ENCODE results near the gene NUDT4.
A peak's percentile ranks its signal among the peaks of the same experiment; 100 is the strongest.

Gene NUDT4

GRCh38 chr12:93443576-93443975 lies 65.9 kb downstream of the NUDT4 start:
- no peak for DNase-seq (ENCODE audit: low read depth in 1 of 2, low spot score in 1 of 2)
- TF ChIP-seq CTCF (IDR thresholded peaks at IDR 0.05; ENCODE audit: insufficient read depth, low read length) (no peak), GABPA (IDR thresholded peaks at IDR 0.05; ENCODE audit: low read depth) (no peak), REST (IDR thresholded peaks at IDR 0.05; ENCODE audit: insufficient replicate concordance, low read depth) (no peak), SPI1 (IDR thresholded peaks at IDR 0.05; ENCODE audit: borderline replicate concordance, low read depth) (no peak), POLR2AphosphoS5 (IDR thresholded peaks at IDR 0.05; ENCODE audit: low read depth) (no peak)
- H3K4me3 ChIP-seq (replicated peaks; ENCODE audit: insufficient read depth, low read length) = no peak overlapping the region

GRCh38 chr12:93447555-93448290 lies 70.0 kb downstream of the NUDT4 start:
- DNase-seq (ENCODE audit: low read depth in 1 of 2, low spot score in 1 of 2) = peak in 1 of 2 experiments; percentile 17
- Histone ChIP-seq H3K4me3 (replicated peaks; ENCODE audit: insufficient read depth, low read length) (no peak overlapping the region), H3K27me3 (ENCODE audit: insufficient read depth, poor library complexity, severe bottlenecking) (no peaks in the 10 kb centered on the region), H3K27ac (replicated peaks) (no peak overlapping the region)
- no peak for TF ChIP-seq REST (IDR thresholded peaks at IDR 0.05; ENCODE audit: insufficient replicate concordance, low read depth)
- no peak for TF ChIP-seq POLR2AphosphoS5 (IDR thresholded peaks at IDR 0.05; ENCODE audit: low read depth)
- no peak for TF ChIP-seq CTCF (IDR thresholded peaks at IDR 0.05; ENCODE audit: insufficient read depth, low read length)
- TF ChIP-seq GABPA (IDR thresholded peaks at IDR 0.05; ENCODE audit: low read depth) = no peak
- no peak for TF ChIP-seq SPI1 (IDR thresholded peaks at IDR 0.05; ENCODE audit: borderline replicate concordance, low read depth)

More at GRCh38 chr12:93443576-93443975, 65.9 kb downstream of the NUDT4 start:
- no peaks in the 10 kb centered on the region for H3K27me3 ChIP-seq (ENCODE audit: insufficient read depth, poor library complexity, severe bottlenecking)
- H3K27ac ChIP-seq (replicated peaks) = no peak overlapping the region

- no peaks in the 10 kb centered on the region for H3K27me3 ChIP-seq (ENCODE audit: insufficient read depth, poor library complexity, severe bottlenecking)
- H3K27ac ChIP-seq (replicated peaks) = no peak overlapping the region
- H3K4me3 ChIP-seq (replicated peaks; ENCODE audit: insufficient read depth, low read length) = no peak overlapping the region
- TF ChIP-seq CTCF (IDR thresholded peaks at IDR 0.05; ENCODE audit: insufficient read depth, low read length) (no peak), POLR2AphosphoS5 (IDR thresholded peaks at IDR 0.05; ENCODE audit: low read depth) (no peak), REST (IDR thresholded peaks at IDR 0.05; ENCODE audit: insufficient replicate concordance, low read depth) (no peak), SPI1 (IDR thresholded peaks at IDR 0.05; ENCODE audit: borderline replicate concordance, low read depth) (no peak), GABPA (IDR thresholded peaks at IDR 0.05; ENCODE audit: low read depth) (no peak)
- no peak for DNase-seq (ENCODE audit: low read depth in 1 of 2, low spot score in 1 of 2)
Observed at GRCh38 chr12:93448796-93449195, 71.1 kb downstream of the NUDT4 start.
